ENCODE measurements around the gene ACTL8.

- TF ChIP-seq CTCF (IDR thresholded peaks at IDR 0.05) (no peak), POLR2A (IDR thresholded peaks at IDR 0.05) (no peak)
Measured at GRCh38 chr1:17759114-17759513, 4.0 kb downstream of the ACTL8 start.
